Upper lobe of left lung (tissue), 4 donors: Measurements from ENCODE around the gene ZNF169.
"Not testable (repeated sequence)": the region's sequence is repeated elsewhere in the genome, so short reads cannot be mapped to it uniquely, and the experiment has no call there.

ENCODE experiments used
- POLR2AphosphoS5 ChIP-seq, 2 donors: sonication (generic); formaldehyde crosslinking; IDR thresholded peaks; one replicate each; pipeline ENCODE4 v1.5.1; 2017; ENCODE audit warnings: antibody characterized with exemption in 2 of 2
- TF ChIP-seq, protein P1 (sequence below), 6 experiments: fragments of 450-650 bp in 4 of 6; fragments of 200-600 bp in 2 of 6; sonication (generic) in 2 of 6; IDR thresholded peaks; one replicate each; pipeline ENCODE4 v1.5.1; 2016 to 2019; ENCODE audit warnings: antibody characterized with exemption in 6 of 6

DNA sequence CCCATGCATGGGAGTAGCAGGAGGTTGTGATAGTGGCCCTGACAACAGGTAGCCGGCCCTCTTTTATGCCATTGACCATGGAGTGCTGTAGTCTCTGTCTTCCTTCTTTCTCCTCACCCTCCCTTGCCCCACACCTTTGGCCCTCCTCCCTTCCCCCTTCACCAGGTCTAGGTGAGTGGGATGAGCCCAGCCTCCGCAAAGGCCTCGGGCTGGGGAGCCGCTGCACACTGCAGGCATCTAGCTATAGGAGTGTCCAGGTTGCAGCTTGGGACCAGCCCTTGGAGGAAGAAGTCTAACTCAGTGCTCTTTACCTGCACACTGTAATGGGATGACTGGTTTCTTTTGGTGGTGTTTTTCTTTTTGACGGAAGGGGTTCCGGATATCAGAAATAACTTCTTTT, 81.7 kb downstream of the ZNF169 start:
- TF ChIP-seq POLR2AphosphoS5 (IDR thresholded peaks at IDR 0.05), result not testable (repeated sequence)
- TF ChIP-seq, protein P1, sequence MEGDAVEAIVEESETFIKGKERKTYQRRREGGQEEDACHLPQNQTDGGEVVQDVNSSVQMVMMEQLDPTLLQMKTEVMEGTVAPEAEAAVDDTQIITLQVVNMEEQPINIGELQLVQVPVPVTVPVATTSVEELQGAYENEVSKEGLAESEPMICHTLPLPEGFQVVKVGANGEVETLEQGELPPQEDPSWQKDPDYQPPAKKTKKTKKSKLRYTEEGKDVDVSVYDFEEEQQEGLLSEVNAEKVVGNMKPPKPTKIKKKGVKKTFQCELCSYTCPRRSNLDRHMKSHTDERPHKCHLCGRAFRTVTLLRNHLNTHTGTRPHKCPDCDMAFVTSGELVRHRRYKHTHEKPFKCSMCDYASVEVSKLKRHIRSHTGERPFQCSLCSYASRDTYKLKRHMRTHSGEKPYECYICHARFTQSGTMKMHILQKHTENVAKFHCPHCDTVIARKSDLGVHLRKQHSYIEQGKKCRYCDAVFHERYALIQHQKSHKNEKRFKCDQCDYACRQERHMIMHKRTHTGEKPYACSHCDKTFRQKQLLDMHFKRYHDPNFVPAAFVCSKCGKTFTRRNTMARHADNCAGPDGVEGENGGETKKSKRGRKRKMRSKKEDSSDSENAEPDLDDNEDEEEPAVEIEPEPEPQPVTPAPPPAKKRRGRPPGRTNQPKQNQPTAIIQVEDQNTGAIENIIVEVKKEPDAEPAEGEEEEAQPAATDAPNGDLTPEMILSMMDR (IDR thresholded peaks at IDR 0.05), result not testable (repeated sequence)
